Measurements from ENCODE around the gene CRELD2. TPM values are rescaled to one million over a fixed set of nuclear protein-coding genes. Genes with fewer than 3 reads are reported as not detected.

CRELD2 gene
- total and polyA plus RNA-seq, 2 of the 13 experiments (the other 11 are each of a cell fraction or from before 2014, with no cell fraction given), result 17.2 to 44.7 TPM

- TF ChIP-seq THAP9 (CRISPR knock-in tag; IDR thresholded peaks at IDR 0.05; ENCODE audit: borderline replicate concordance) (peak; percentile 61; the same call in 1 of the 2 replicates), THAP8 (CRISPR knock-in tag; IDR thresholded peaks at IDR 0.05; ENCODE audit: borderline replicate concordance) (no peak), NKX3-1 (CRISPR knock-in tag; IDR thresholded peaks at IDR 0.05) (no peak), ATF3 (CRISPR knock-in tag; IDR thresholded peaks at IDR 0.05) (0 out of 2 replicates have a peak, but pooled peaks have one; percentile 36), RBM22 (optimal IDR thresholded peaks at IDR 0.05; ENCODE audit: low read length) (no peak), PRMT3 (CRISPR knock-in tag; IDR thresholded peaks at IDR 0.05; ENCODE audit: borderline replicate concordance, low read depth) (no peak), BRD4 (CRISPR knock-in tag; IDR thresholded peaks at IDR 0.05) (no peak; the same call in 1 of the 2 replicates), ARID5B (CRISPR knock-in tag; IDR thresholded peaks at IDR 0.05) (peak; percentile 76), NFIB (CRISPR knock-in tag; IDR thresholded peaks at IDR 0.05; ENCODE audit: borderline replicate concordance) (no peak), HBP1 (CRISPR knock-in tag; IDR thresholded peaks at IDR 0.05; ENCODE audit: low read depth) (no peak), DBP (CRISPR knock-in tag; IDR thresholded peaks at IDR 0.05; ENCODE audit: not compliant biosample characterization) (no peak), PHF8 (CRISPR knock-in tag; IDR thresholded peaks at IDR 0.05) (peak; percentile 24; the same call in 1 of the 2 replicates), MBD4 (IDR thresholded peaks at IDR 0.05; ENCODE audit: borderline replicate concordance, low read length) (no peak), ELF1 (CRISPR knock-in tag; IDR thresholded peaks at IDR 0.05) (peak; percentile 95), MTA1 (CRISPR knock-in tag; IDR thresholded peaks at IDR 0.05; ENCODE audit: borderline replicate concordance) (no peak; the same call in 1 of the 2 replicates), ZNF660 (CRISPR knock-in tag; IDR thresholded peaks at IDR 0.05; ENCODE audit: borderline replicate concordance, low read depth) (no peak), CERS6 (CRISPR knock-in tag; IDR thresholded peaks at IDR 0.05) (no peak)
Observed at GRCh38 chr22:49937758-49938564, 19.5 kb downstream of the CRELD2 start (continued).

Measured in HepG2 (cell line).